BE2C (cell line): Measurements from ENCODE around the gene CLDN10.
A peak's percentile ranks its signal among the peaks of the same experiment; 100 is the strongest.

Source experiments
- DNase-seq: peaks from one replicate; pipeline ENCODE4 v3.0.0-alpha.2; 2020
- H3K27me3 ChIP-seq: fragments of 250-450 bp; sonication (Bioruptor Pico); 2 replicates; pipeline ENCODE4 v1.5.1; 2020; ENCODE audit warnings: mild to moderate bottlenecking
- H3K36me3 ChIP-seq: fragments of 250-450 bp; sonication (Bioruptor Pico); 2 replicates; pipeline ENCODE4 v1.5.1; 2020; ENCODE audit warnings: mild to moderate bottlenecking
- H3K4me1 ChIP-seq: fragments of 250-450 bp; sonication (Bioruptor Pico); 2 replicates; pipeline ENCODE4 v1.5.1; 2020
- H3K4me3 ChIP-seq: 2 replicates; pipeline ENCODE4 v1.5.1; 2011; ENCODE audit warnings: low read depth, low read length
- H3K9me3 ChIP-seq: fragments of 250-450 bp; sonication (Bioruptor Pico); 2 replicates; pipeline ENCODE4 v1.5.1; 2020
- CTCF ChIP-seq: IDR thresholded peaks from 2 replicates; pipeline ENCODE4 v1.5.1; 2012; ENCODE audit warnings: mild to moderate bottlenecking, low read depth, low read length

The CLDN10 gene

GRCh38 chr13:95516492-95516891 lies 36.0 kb upstream of the CLDN10 start:
- no peak for TF ChIP-seq CTCF
- H3K4me3 ChIP-seq, result no peak overlapping the region
- H3K9me3 ChIP-seq, result no peaks in the 10 kb centered on the region
- DNase-seq, result no peak
- no peaks in the 10 kb centered on the region for H3K4me1 ChIP-seq
- H3K27me3 ChIP-seq, result peaks cover 4% of the 10 kb centered on the region
- no peaks in the 10 kb centered on the region for H3K36me3 ChIP-seq

DNA sequence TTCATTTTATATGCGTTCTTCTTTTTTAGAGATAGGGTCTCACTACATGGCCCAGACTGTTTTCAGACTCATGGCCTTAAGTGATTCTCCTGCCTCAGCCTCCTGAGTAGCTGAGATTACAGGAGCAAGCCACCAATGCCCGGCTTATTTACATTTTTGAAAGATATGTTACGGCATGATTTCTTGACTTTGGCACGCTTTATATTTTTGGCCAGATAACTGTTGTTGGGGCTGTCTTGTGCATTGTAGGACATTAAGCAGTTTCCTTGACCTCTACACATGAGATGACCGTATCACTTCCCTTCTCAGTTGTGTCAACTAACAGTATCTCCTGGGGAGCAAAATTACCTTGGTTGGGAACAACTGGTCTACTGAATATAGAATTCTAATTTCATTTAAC lies 28.9 kb upstream of the CLDN10 start:
- no peak for DNase-seq
- H3K4me3 ChIP-seq, result no peak overlapping the region
- no peaks in the 10 kb centered on the region; the same call in 1 of the 2 replicates for H3K27me3 ChIP-seq

DNA sequence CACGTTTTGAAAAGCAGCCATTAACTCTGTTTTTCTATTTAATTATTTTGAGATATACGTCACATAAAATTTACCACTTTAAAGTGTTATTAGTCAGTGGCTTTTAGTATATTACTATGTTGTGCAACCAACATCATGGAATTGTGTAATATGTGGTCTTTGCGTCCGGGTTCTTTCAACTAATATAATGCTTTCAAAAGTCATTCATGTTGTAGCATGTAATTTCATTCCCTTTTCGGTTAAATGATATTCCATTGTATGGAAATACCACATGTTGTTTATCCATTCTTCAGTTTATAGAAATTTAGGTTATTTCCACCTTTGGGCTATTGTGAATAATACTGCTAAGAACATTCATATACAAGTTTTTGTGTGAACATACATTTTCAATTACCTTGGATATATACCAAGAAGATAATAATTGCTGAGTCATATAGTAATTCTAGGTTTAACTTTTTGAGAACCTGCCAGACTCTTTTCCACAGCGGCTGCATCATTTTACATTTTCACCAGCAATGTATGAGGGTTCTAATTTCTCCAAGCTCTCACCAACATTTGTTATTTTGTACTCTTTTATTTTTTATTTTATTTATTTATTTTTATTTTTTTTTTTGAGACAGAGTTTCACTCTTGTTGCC lies 28.1 kb upstream of the CLDN10 start:
- no peak overlapping the region for H3K4me3 ChIP-seq
- H3K36me3 ChIP-seq, result no peaks in the 10 kb centered on the region
- H3K9me3 ChIP-seq, result no peaks in the 10 kb centered on the region
- H3K27me3 ChIP-seq, result no peaks in the 10 kb centered on the region; the same call in 1 of the 2 replicates
- DNase-seq, result no peak
- TF ChIP-seq CTCF, result no peak
- H3K4me1 ChIP-seq, result no peaks in the 10 kb centered on the region

More for the DNA sequence above, 28.9 kb upstream of the CLDN10 start:
- no peak for TF ChIP-seq CTCF
- Histone ChIP-seq H3K4me1 (no peaks in the 10 kb centered on the region), H3K9me3 (no peaks in the 10 kb centered on the region), H3K36me3 (no peaks in the 10 kb centered on the region)

DNA sequence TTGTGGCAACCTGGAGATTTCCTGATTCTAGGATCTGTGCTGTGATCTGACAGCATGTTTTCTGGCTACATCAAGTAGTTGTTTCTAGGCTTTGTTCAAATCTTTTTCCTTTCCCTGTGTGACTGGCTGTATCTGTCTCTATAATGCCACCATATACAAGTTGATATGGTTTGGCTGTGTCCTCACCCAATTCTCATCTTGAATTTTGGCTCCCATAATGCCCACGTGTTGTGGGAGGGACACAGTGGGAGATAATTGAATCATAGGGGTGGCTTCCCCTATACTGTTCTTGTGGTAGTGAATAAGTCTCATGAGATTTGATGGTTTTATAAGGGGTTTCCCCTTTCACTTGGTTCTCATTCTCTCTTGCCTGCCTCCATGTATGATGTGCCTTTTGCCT lies 24.6 kb upstream of the CLDN10 start:
- Histone ChIP-seq H3K4me1 (no peaks in the 10 kb centered on the region), H3K27me3 (no peaks in the 10 kb centered on the region; the same call in 1 of the 2 replicates), H3K9me3 (no peaks in the 10 kb centered on the region), H3K4me3 (no peak overlapping the region), H3K36me3 (no peaks in the 10 kb centered on the region)
- TF ChIP-seq CTCF, result no peak
- no peak for DNase-seq

GRCh38 chr13:95530178-95530577 lies 22.3 kb upstream of the CLDN10 start:
- no peak for DNase-seq
- Histone ChIP-seq H3K36me3 (no peaks in the 10 kb centered on the region), H3K9me3 (no peaks in the 10 kb centered on the region), H3K4me1 (no peaks in the 10 kb centered on the region; the same call in 1 of the 2 replicates), H3K27me3 (no peaks in the 10 kb centered on the region), H3K4me3 (no peak overlapping the region)
- TF ChIP-seq CTCF, result no peak

GRCh38 chr13:95533545-95534160 lies 18.9 kb upstream of the CLDN10 start:
- Histone ChIP-seq H3K36me3 (no peaks in the 10 kb centered on the region), H3K4me1 (no peaks in the 10 kb centered on the region; the same call in 1 of the 2 replicates), H3K9me3 (no peaks in the 10 kb centered on the region), H3K27me3 (no peaks in the 10 kb centered on the region), H3K4me3 (no peak overlapping the region)
- DNase-seq, result peak; percentile 23
- TF ChIP-seq CTCF, result no peak
